Measurements from ENCODE around the gene CRISPLD2.

- TF ChIP-seq EGR1 (IDR thresholded peaks at IDR 0.05): no peak
- no peak for TF ChIP-seq REST (IDR thresholded peaks at IDR 0.05; ENCODE audit: low read depth)
- no peak for TF ChIP-seq YY1 (IDR thresholded peaks at IDR 0.05; ENCODE audit: low read depth)
- TF ChIP-seq CEBPB (IDR thresholded peaks at IDR 0.05): no peak
Measured at GRCh38 chr16:84879569-84880487, 60.0 kb downstream of the CRISPLD2 start.

Measured in Ishikawa (cell line).